Astrocyte of the cerebellum (primary cell): ENCODE results near the gene ZNF100.
"Not testable (repeated sequence)": the region's sequence is repeated elsewhere in the genome, so short reads cannot be mapped to it uniquely, and the experiment has no call there.

Experiments used
- DNase-seq: peaks from one replicate; pipeline ENCODE4 v3.0.0-alpha.2; 2011; ENCODE audit warnings: low read depth
- H3K4me3 ChIP-seq: 2 replicates; pipeline ENCODE4 v1.5.1; 2011; ENCODE audit warnings: mild to moderate bottlenecking, low read depth, low read length, moderate library complexity
- in situ Hi-C: cut with HindIII; loops from 2 replicates; pipeline ENCODE4 v1.10.0; 2017; ENCODE audit warnings: low sequenced_read_pairs
- TF ChIP-seq, protein P1 (sequence below): IDR thresholded peaks from 2 replicates; pipeline ENCODE4 v1.5.1; 2012; ENCODE audit warnings: low read length, low read depth, moderate library complexity, mild to moderate bottlenecking; ENCODE audit errors: missing control alignments

The ZNF100 gene

DNA sequence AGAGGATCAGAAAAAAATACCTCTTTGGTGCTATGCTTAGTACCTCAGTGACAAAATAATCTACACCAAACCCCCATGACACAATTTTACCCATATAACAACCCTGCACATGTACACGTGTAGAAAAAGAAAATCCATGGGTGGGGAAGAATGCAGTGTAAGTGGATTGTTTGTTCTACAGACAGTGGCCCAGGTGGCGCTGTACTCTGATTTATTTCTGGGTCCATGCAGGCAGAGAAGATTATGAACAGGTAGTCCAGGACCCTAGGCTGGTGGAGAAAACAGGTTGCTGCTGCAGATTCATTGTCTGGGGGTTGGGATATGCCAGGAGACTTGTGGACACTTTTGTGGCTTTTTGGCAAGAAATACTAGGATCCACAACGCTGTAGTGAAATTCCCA, 9.1 kb downstream of the ZNF100 start:
- in situ Hi-C loops, result no loop called here
- H3K4me3 ChIP-seq, result no peak overlapping the region
- DNase-seq, result no peak
- TF ChIP-seq, protein P1, sequence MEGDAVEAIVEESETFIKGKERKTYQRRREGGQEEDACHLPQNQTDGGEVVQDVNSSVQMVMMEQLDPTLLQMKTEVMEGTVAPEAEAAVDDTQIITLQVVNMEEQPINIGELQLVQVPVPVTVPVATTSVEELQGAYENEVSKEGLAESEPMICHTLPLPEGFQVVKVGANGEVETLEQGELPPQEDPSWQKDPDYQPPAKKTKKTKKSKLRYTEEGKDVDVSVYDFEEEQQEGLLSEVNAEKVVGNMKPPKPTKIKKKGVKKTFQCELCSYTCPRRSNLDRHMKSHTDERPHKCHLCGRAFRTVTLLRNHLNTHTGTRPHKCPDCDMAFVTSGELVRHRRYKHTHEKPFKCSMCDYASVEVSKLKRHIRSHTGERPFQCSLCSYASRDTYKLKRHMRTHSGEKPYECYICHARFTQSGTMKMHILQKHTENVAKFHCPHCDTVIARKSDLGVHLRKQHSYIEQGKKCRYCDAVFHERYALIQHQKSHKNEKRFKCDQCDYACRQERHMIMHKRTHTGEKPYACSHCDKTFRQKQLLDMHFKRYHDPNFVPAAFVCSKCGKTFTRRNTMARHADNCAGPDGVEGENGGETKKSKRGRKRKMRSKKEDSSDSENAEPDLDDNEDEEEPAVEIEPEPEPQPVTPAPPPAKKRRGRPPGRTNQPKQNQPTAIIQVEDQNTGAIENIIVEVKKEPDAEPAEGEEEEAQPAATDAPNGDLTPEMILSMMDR, result no peak

DNA sequence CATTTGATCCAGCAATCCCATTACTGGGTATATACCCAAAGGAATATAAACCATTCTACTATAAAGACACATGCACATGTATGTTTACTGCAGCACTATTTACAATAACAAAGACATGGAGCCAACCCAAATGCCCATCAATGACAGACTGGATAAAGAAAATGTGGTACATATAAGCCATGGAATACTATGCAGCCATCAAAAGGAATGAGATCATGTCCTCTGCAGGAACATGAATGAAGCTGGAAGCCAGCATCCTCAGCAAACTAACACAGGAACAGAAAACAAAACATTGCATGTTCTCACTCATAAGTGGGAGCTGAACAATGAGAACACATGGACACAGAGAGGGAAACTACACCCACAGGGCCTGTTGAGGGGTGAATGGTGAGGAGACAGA, 11.8 kb downstream of the ZNF100 start:
- in situ Hi-C loops, DNase-seq, H3K4me3 ChIP-seq: not testable (repeated sequence)

DNA sequence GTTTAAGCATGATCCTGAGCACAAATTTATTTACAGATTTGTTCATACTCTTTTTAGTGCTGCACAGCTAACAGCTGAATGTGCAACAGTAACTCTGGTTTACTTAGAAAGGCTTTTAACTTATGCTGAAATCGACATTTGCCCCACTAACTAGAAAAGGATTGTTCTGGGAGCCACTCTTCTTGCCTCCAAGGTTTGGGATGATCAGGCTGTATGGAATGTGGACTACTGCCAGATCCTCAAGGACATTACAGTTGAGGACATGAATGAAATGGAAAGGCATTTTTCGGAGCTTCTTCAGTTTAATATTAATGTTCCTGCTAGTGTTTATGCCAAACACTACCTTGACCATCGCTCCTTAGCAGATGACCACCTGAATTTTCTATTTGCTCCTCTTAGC, 16.0 kb downstream of the ZNF100 start:
- TF ChIP-seq, protein P1, result no peak
- no peak for DNase-seq
- H3K4me3 ChIP-seq, result no peak overlapping the region
- in situ Hi-C loops, result no loop called here

DNA sequence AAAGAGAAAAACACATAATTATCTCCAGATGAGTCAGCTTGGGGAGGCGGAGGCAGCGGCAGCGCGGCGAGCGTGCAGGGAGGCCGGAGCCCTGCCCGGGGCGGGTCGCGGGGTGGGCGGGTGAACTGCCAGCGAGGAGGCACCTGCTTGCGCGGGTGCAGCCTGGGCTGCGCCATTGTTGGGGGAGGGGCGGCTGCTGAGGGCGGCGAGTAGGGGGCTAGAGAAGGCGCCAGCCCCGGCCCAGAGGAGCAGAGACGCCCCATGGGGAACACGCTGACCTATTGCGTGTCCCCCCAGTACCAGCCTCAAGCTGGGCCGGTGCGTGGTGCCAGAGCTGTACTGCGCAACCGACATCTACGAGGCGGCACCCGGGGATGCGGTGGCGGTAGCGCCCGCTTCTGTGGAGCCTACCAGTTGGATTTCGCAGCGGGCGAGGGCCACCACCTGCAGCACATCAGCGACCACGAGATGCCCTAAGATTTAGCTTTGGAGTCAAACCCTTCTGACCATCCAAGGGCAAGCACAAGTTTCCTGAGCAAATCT, 16.7 kb downstream of the ZNF100 start:
- no peak for DNase-seq
- TF ChIP-seq, protein P1, result no peak
- in situ Hi-C loops, result no loop called here
- H3K4me3 ChIP-seq, result no peak overlapping the region

DNA sequence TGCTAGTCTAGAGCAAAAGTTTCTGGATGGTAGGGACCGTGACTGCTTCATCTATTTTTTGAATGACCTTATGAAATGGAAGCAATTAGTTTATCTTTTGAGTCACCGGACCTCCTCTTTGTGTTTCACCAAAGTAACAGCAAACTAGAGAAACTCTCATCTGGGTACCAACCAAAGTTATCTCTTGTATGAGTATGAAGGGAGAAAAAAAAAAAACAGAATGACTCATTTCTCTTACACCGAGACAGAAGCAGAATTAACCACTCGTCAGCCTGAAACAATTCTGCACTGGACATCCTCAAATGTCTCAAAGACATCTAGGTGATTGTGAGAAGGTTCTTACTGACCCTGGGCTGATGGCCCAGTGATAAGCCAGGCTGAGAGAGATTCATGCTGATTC, 18.3 kb downstream of the ZNF100 start:
- in situ Hi-C loops, result no loop called here
- no peak for DNase-seq
- TF ChIP-seq, protein P1, result no peak
- H3K4me3 ChIP-seq, result no peak overlapping the region

DNA sequence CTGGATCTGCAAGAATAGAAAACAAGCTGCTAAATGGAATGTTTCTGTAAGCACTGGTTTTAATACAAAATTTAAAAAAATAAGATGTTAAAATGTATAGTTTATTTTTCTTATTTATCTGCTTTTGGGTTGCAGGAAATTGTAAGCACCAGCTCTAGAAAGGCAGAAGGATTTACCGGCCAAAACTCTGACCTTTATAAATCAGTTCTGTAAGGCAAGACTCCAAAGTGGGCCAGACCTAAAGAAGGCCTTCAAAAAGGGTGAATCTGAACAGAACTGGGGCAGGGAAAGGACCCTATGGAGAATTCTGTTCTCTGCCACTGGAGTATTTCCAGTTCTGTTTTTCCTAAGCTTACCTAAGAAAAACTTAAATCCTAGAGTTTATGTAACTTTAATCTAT, 19.3 kb downstream of the ZNF100 start:
- no peak for DNase-seq
- in situ Hi-C loops, result no loop called here
- H3K4me3 ChIP-seq, result no peak overlapping the region
- TF ChIP-seq, protein P1, result no peak

DNA sequence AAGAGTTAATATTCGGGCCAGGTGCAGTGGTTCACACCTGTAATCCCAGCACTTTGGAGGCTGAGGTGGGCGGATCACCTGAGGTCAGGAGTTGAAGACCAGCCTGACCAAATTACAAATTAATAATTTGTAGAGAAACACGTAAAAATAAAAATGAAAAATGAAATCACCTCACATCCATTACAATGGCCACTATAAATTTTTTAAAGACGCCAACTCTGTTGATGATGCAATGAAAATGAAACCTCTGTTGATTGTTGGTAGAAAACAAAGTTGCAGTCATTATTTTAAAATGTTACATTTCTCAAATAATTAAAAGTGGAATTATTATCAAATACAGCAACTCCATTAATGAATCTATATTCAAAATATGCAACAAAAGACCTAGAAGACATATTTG, 26.8 kb downstream of the ZNF100 start:
- TF ChIP-seq, protein P1, result no peak
- DNase-seq, result no peak
- H3K4me3 ChIP-seq, result no peak overlapping the region
- in situ Hi-C loops, result no loop called here

DNA sequence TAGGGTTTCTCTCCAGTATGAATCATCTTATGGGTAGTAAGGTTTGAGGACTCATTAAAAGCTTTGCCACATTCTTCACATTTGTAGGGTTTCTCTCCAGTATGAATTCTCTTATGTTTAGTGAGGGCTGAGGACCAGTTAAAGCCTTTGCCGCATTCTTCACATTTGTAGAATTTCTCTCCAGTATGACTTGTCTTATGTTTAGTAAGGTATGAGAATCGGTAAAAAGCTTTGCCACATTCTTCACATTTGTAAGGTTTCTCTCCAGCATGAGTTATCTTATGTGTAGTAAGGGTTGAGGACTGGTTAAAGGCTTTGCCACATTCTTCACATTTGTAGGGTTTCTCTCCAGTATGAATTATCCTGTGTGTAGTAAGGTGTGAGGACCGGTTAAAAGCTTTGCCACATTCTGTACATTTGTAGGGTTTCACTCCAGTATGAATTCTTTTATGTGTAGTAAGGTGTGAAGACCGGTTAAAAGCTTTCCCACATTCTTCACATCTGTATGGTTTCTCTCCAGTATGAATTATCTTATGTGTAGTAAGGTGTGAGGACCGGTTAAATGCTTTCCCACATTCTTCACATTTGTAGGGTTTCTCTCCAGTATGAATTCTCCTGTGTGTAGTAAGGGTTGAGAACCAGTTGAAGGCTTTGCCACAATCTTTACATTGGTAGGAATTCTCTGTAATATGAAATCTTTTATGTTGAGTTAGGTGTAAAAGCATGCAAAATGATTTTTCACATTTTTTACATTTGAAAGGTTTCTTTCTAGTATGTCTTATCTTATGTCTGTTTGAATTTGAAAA, 40.2 kb downstream of the ZNF100 start:
- H3K4me3 ChIP-seq, in situ Hi-C loops, DNase-seq: not testable (repeated sequence)
